ENCODE results near the gene KCNK10.

- TF ChIP-seq CTCF (IDR thresholded peaks at IDR 0.05; ENCODE audit: insufficient read depth, low read length) (no peak), GABPA (IDR thresholded peaks at IDR 0.05; ENCODE audit: low read depth) (no peak)
Observed at GRCh38 chr14:88269806-88270420, 53.2 kb downstream of the KCNK10 start.

Measured in HL-60 (cell line).